ENCODE data around the gene THOC7. TPM values are rescaled to one million over a fixed set of nuclear protein-coding genes. Genes with fewer than 3 reads are reported as not detected.

Gene THOC7
- total RNA-seq, 1 donor from 2014 or later = 141 TPM

DNA sequence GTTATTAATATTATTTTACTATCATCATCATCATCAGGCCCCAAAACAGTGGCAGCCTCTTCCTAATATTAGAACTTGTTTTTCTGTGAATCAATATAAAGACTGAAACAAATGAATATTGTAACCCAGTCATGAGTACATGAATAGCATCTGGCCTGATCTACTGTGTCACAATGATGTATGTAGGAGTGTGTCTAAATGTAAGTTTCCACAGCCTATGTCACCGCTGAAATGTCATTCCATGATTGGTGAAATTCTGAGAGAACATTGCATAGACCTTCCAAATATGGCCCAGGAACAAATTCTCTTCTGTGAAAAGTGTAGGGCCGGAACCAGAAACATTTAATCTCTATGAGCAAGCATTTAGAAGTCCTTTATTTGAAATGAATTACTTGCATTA is 65.1 kb downstream of the THOC7 start:
- Histone ChIP-seq H3K4me1 (no peaks in the 10 kb centered on the region), H3K27ac (no peak overlapping the region), H3K4me2 (no peak overlapping the region), H4K20me1 (ENCODE audit: low read depth) (no peaks in the 10 kb centered on the region), H3K79me2 (ENCODE audit: low read depth) (no peaks in the 10 kb centered on the region), H3K9me3 (ENCODE audit: low read depth) (no peaks in the 10 kb centered on the region), H3K9ac (no peak overlapping the region), H3F3A (ENCODE audit: low read depth) (no peaks in the 10 kb centered on the region), H2AFZ (replicated peaks) (no peak overlapping the region), H3K27me3 (no peaks in the 10 kb centered on the region), H3K4me3 (no peak overlapping the region), H3K36me3 (no peaks in the 10 kb centered on the region)
- Mint-ChIP-seq H3K4me1 (peaks cover 8% of the 10 kb centered on the region), H3K36me3 (no peaks in the 10 kb centered on the region), H3K4me3 (no peak overlapping the region), H3K27ac (no peak overlapping the region), H3K9me3 (no peaks in the 10 kb centered on the region), H3K27me3 (ENCODE audit: insufficient read depth, low read depth) (no peaks in the 10 kb centered on the region)
- TF ChIP-seq EZH2phosphoT487 (IDR thresholded peaks at IDR 0.05) (no peak), EZH2 (IDR thresholded peaks at IDR 0.05) (no peak)
- TF ChIP-seq, protein P1, sequence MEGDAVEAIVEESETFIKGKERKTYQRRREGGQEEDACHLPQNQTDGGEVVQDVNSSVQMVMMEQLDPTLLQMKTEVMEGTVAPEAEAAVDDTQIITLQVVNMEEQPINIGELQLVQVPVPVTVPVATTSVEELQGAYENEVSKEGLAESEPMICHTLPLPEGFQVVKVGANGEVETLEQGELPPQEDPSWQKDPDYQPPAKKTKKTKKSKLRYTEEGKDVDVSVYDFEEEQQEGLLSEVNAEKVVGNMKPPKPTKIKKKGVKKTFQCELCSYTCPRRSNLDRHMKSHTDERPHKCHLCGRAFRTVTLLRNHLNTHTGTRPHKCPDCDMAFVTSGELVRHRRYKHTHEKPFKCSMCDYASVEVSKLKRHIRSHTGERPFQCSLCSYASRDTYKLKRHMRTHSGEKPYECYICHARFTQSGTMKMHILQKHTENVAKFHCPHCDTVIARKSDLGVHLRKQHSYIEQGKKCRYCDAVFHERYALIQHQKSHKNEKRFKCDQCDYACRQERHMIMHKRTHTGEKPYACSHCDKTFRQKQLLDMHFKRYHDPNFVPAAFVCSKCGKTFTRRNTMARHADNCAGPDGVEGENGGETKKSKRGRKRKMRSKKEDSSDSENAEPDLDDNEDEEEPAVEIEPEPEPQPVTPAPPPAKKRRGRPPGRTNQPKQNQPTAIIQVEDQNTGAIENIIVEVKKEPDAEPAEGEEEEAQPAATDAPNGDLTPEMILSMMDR (IDR thresholded peaks at IDR 0.05) = no peak
- no peak for DNase-seq (ENCODE audit: low spot score)

DNA sequence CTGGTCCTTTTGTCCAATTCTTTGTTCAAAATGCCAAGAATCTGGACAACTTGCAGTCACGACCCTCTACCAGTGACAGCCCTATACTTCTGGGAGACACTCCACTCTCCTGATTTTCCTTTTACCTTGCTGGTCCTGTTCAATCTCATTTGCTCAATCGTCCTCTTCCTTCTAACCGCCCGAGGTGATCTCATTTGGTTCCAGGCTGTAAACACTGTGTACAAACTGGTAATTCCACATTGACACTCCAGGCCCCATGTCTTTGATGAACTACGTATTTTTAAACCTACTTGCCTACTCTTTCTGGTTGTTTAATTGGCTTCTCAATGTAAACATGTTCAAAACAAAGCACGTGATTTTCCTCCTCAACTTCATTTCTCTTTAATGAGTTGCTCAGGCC is 68.2 kb downstream of the THOC7 start:
- Mint-ChIP-seq H3K9me3 (no peaks in the 10 kb centered on the region), H3K36me3 (no peaks in the 10 kb centered on the region), H3K4me1 (peaks cover 8% of the 10 kb centered on the region), H3K4me3 (no peak overlapping the region), H3K27me3 (ENCODE audit: insufficient read depth, low read depth) (no peaks in the 10 kb centered on the region), H3K27ac (no peak overlapping the region)
- Histone ChIP-seq H3K27ac (no peak overlapping the region), H3K4me2 (no peak overlapping the region), H4K20me1 (ENCODE audit: low read depth) (no peaks in the 10 kb centered on the region), H3K9me3 (ENCODE audit: low read depth) (no peaks in the 10 kb centered on the region), H3F3A (ENCODE audit: low read depth) (no peaks in the 10 kb centered on the region), H3K4me1 (no peaks in the 10 kb centered on the region), H3K4me3 (no peak overlapping the region), H2AFZ (replicated peaks) (no peak overlapping the region), H3K9ac (no peak overlapping the region), H3K27me3 (no peaks in the 10 kb centered on the region), H3K36me3 (no peaks in the 10 kb centered on the region), H3K79me2 (ENCODE audit: low read depth) (no peaks in the 10 kb centered on the region)
- DNase-seq (ENCODE audit: low spot score) = no peak
- TF ChIP-seq, protein P1 (IDR thresholded peaks at IDR 0.05) = no peak
- TF ChIP-seq EZH2phosphoT487 (IDR thresholded peaks at IDR 0.05) (no peak), EZH2 (IDR thresholded peaks at IDR 0.05) (no peak)

DNA sequence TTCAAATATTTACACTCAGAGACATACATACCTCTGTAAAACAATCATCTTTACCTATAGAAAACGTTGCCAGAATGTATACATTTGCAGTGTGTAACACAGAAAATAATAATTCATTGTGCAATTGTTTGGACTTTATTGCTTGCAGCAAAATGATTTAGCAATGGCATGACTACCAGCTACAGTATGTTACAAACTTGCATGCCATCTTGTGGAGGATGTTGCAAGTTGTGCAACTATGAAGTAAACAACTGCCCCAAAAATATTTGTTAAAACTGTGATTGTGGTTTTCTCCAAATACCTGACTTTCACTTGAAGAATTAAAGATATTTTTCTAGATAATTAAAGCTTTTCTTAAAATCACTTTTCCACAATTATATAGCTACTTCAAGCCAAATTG is 71.6 kb downstream of the THOC7 start:
- Mint-ChIP-seq H3K4me1 (peaks cover 5% of the 10 kb centered on the region), H3K36me3 (no peaks in the 10 kb centered on the region), H3K27me3 (ENCODE audit: insufficient read depth, low read depth) (no peaks in the 10 kb centered on the region), H3K9me3 (no peaks in the 10 kb centered on the region), H3K27ac (no peak overlapping the region), H3K4me3 (no peak overlapping the region)
- no peak overlapping the region for H3K27ac ChIP-seq
- H3K4me2 ChIP-seq = no peak overlapping the region
- no peaks in the 10 kb centered on the region for H3K79me2 ChIP-seq (ENCODE audit: low read depth)
- peak; percentile 35 for DNase-seq (ENCODE audit: low spot score)
- H3F3A ChIP-seq (ENCODE audit: low read depth) = no peaks in the 10 kb centered on the region
- no peak for TF ChIP-seq EZH2 (IDR thresholded peaks at IDR 0.05)
- TF ChIP-seq EZH2phosphoT487 (IDR thresholded peaks at IDR 0.05) = no peak
- TF ChIP-seq, protein P1 (IDR thresholded peaks at IDR 0.05) = peak; percentile 54
- H3K9ac ChIP-seq = no peak overlapping the region
- H3K9me3 ChIP-seq (ENCODE audit: low read depth) = no peaks in the 10 kb centered on the region
- no peaks in the 10 kb centered on the region for H3K4me1 ChIP-seq
- no peak overlapping the region for H3K4me3 ChIP-seq
- no peaks in the 10 kb centered on the region for H3K27me3 ChIP-seq
- H4K20me1 ChIP-seq (ENCODE audit: low read depth) = no peaks in the 10 kb centered on the region
- no peak overlapping the region for H2AFZ ChIP-seq (replicated peaks)
- no peaks in the 10 kb centered on the region for H3K36me3 ChIP-seq

Small RNAs within 50 kb of the gene (small RNA-seq; reads per million reads assigned to genes)
- not detected for gene SCAANT1

Other genes starting within 250 kb of the THOC7 start
- gene SNTN, start 211.1 kb downstream of the THOC7 start, total RNA-seq (ENCODE audit: low replicate concordance) = 0.65 TPM in 1 of 2 replicates, not detected in the other
- gene C3orf49, start 44.5 kb downstream of the THOC7 start, total RNA-seq (ENCODE audit: low replicate concordance) = not detected in 2 replicates
- gene ATXN7, start 62 bp upstream of the THOC7 start, total RNA-seq (ENCODE audit: low replicate concordance) = 22.4 and 30.4 TPM in 2 replicates
- not detected in 2 replicates for gene SCAANT1, start 48.6 kb upstream of the THOC7 start, total RNA-seq (ENCODE audit: low replicate concordance)
- gene PSMD6, start 159.7 kb upstream of the THOC7 start, total RNA-seq (ENCODE audit: low replicate concordance) = 103 and 141 TPM in 2 replicates